Thoracic aorta (tissue), 2 donors: ENCODE measurements around the gene NPAS3. TPM values are rescaled to one million over a fixed set of nuclear protein-coding genes. Genes with fewer than 3 reads are reported as not detected.

Experiments used
- ATAC-seq: fragments of 150-250 bp; one replicate; pipeline ENCODE4 v1.8.0; 2017; ENCODE audit warnings: low read depth; ENCODE audit not compliant: insufficient number of reproducible peaks, low FRiP score
- DNase-seq: peaks from one replicate; pipeline ENCODE4 v3.0.0-alpha.2; 2020; ENCODE audit warnings: low spot score
- H3K27ac ChIP-seq, 2 donors: fragments of 200-600 bp; sonication (generic); 1 replicate in 1 of 2; 2 replicates in 1 of 2; pipeline ENCODE4 v1.5.1; 2016; ENCODE audit warnings: mild to moderate bottlenecking in 2 of 2, moderate library complexity in 2 of 2
- H3K27me3 ChIP-seq: fragments of 200-600 bp; sonication (generic); replicated peaks from 2 replicates; pipeline ENCODE4 v1.6.0; 2016; ENCODE audit warnings: mild to moderate bottlenecking; ENCODE audit not compliant: insufficient read depth
- H3K36me3 ChIP-seq: fragments of 200-600 bp; sonication (generic); one replicate; pipeline ENCODE4 v1.5.1; 2016
- H3K4me1 ChIP-seq, 2 donors: fragments of 200-600 bp; sonication (generic); 1 replicate in 1 of 2; 2 replicates in 1 of 2; pipeline versions ENCODE4 v1.5.1 to v1.6.0; 2016; ENCODE audit warnings: low read depth in 2 of 2, mild to moderate bottlenecking in 1 of 2; ENCODE audit not compliant: control insufficient read depth in 1 of 2
- H3K4me3 ChIP-seq: fragments of 200-600 bp; sonication (generic); 2 replicates; pipeline ENCODE4 v1.5.1; 2016; ENCODE audit warnings: mild to moderate bottlenecking
- H3K9me3 ChIP-seq: fragments of 200-600 bp; sonication (generic); 2 replicates; pipeline ENCODE4 v1.5.1; 2016
- CTCF ChIP-seq: fragments of 200-600 bp; sonication (generic); IDR thresholded peaks from one replicate; pipeline ENCODE4 v1.5.1; 2019; ENCODE audit warnings: antibody characterized with exemption
- total RNA-seq, 2 donors: library from RNA; depleted of rRNA; stranded (reverse); fragments of >200 nt; gene quantifications; one replicate each; pipeline versions ENCODE4 v1.1.0 to v1.2.3, GENCODE V29; 2016

NPAS3 gene
- total RNA-seq, 2 donors from 2014 or later, result 1.1 TPM; not detected in 1

DNA sequence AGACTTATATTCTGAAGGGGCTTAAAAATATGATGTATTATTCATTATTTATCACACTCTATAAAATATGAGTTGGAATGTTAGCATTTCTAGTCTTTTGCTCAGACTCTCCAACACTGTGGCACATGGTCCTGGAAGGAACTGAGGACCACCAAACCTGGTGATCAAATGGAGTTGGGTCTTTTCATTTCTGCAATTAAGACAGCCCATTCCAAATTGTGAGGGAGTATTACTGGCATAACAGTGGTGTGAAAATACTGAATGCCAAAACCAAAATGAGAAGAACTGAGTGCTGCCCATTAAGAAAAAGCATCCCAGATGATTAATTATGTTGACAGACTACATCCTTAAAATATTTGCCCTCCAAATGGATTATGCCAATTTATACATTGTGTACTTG is 90.8 kb downstream of the NPAS3 start:
- Histone ChIP-seq H3K9me3 (no peaks in the 10 kb centered on the region), H3K4me3 (no peak overlapping the region), H3K27me3 (no peaks in the 10 kb centered on the region), H3K4me1 (peaks cover 0 to 9% of the 10 kb centered on the region in 2 donors), H3K27ac (no peak overlapping the region), H3K36me3 (no peaks in the 10 kb centered on the region)
- no peak for DNase-seq
- no peak for ATAC-seq
- no peak for TF ChIP-seq CTCF

DNA sequence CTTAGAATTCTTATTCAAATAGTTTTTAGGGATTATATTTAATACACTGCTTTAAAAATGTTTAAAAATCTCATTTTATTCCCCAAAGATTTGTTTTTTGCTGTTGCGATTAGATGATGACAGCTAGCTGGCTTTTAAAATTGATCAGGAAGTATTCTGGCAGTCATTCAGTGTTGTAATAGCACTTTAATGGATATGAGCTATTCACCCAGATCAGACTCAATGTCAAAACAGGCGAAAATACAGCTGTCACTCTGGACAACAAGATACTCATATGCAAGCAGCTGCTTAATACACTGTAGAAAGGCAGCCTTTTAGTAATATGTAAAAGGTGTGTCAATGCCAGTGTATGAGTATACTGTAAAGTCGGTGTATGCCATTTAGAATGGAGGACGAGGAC is 91.7 kb downstream of the NPAS3 start:
- no peak overlapping the region for H3K4me3 ChIP-seq
- H3K9me3 ChIP-seq, result no peaks in the 10 kb centered on the region
- no peak for TF ChIP-seq CTCF
- ATAC-seq, result no peak
- H3K27me3 ChIP-seq, result no peaks in the 10 kb centered on the region
- peaks cover 0 to 9% of the 10 kb centered on the region in 2 donors for H3K4me1 ChIP-seq
- DNase-seq, result no peak
- H3K27ac ChIP-seq, result no peak overlapping the region
- no peaks in the 10 kb centered on the region for H3K36me3 ChIP-seq

DNA sequence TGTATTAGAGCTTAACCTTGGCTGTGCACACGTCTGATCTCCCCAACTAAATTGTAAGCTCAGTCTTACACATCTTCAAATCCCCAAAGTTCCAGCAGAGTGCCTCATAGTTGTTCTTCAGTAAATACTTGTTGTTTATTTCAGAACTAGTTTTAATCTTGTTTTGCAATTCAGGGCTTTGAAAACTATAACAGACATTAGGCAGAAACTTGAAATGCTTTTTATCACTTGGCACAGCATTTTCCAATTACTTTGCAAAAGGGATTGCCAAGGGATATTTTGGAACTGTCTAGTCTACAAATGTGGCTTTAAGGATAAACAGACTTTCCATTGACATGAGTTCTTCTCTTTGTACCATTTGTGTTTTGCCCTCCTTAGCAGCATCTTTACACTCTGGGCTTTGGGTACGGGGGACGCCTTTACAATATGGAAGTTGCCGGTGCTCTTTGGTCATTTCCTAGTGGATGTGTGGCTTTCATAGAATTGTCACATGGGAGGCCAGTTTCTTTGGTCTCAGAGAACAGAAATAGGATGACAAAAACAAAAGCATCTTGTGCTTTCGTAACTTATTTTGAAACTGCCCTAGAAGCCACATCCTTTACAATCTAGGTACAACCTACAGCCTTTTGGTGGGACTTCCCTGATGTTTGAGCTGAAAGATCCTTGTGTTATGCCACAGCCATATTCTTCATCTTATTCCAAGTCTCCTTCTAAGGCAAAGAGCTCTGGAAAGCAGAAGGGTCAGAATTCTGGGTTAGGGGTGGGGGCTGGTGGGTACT is 96.9 kb downstream of the NPAS3 start:
- DNase-seq (no peak), ATAC-seq (no peak)
- H3K27me3 ChIP-seq, result no peaks in the 10 kb centered on the region
- no peaks in the 10 kb centered on the region for H3K36me3 ChIP-seq
- no peak overlapping the region for H3K4me3 ChIP-seq
- H3K9me3 ChIP-seq, result no peaks in the 10 kb centered on the region
- no peaks in the 10 kb centered on the region for H3K4me1 ChIP-seq
- TF ChIP-seq CTCF, result no peak
- no peak overlapping the region for H3K27ac ChIP-seq

- H3K27ac ChIP-seq, result no peak overlapping the region
- no peaks in the 10 kb centered on the region for H3K36me3 ChIP-seq
- peaks cover 0 to 6% of the 10 kb centered on the region in 2 donors for H3K4me1 ChIP-seq
- DNase-seq, result no peak
- no peak for TF ChIP-seq CTCF
- H3K27me3 ChIP-seq, result no peaks in the 10 kb centered on the region
- no peak overlapping the region for H3K4me3 ChIP-seq
- no peaks in the 10 kb centered on the region for H3K9me3 ChIP-seq
- no peak for ATAC-seq
Observed at GRCh38 chr14:33039311-33039710, 100.6 kb downstream of the NPAS3 start.

GRCh38 chr14:33040372-33041140 is 101.9 kb downstream of the NPAS3 start:
- ATAC-seq, result no peak
- peaks cover 0 to 6% of the 10 kb centered on the region in 2 donors for H3K4me1 ChIP-seq
- TF ChIP-seq CTCF, result no peak
- no peaks in the 10 kb centered on the region for H3K9me3 ChIP-seq
- no peak for DNase-seq
- no peak overlapping the region for H3K4me3 ChIP-seq
- no peak overlapping the region for H3K27ac ChIP-seq
- H3K27me3 ChIP-seq, result no peaks in the 10 kb centered on the region
- H3K36me3 ChIP-seq, result no peaks in the 10 kb centered on the region
